Glutamatergic neuron (in vitro differentiated cells): ENCODE measurements around the gene OXNAD1. TPM values are rescaled to one million over a fixed set of nuclear protein-coding genes. Genes with fewer than 3 reads are reported as not detected.

ENCODE experiments used
- DNase-seq: peaks from one replicate; pipeline ENCODE4 v3.0.0; 2022
- H3K27ac Mint-ChIP-seq: one replicate; pipeline ENCODE4 v1.8.0; 2020; ENCODE audit warnings: mild to moderate bottlenecking, mixed read lengths, inconsistent platforms; ENCODE audit not compliant: unreplicated experiment
- H3K27me3 Mint-ChIP-seq: one replicate; pipeline ENCODE4 v1.8.0; 2020; ENCODE audit warnings: mild to moderate bottlenecking, moderate library complexity, mixed read lengths, inconsistent platforms; ENCODE audit not compliant: unreplicated experiment
- H3K36me3 Mint-ChIP-seq: one replicate; pipeline ENCODE4 v1.8.0; 2020; ENCODE audit warnings: mild to moderate bottlenecking, mixed read lengths, inconsistent platforms; ENCODE audit not compliant: unreplicated experiment
- H3K4me1 Mint-ChIP-seq: one replicate; pipeline ENCODE4 v1.8.0; 2020; ENCODE audit warnings: mild to moderate bottlenecking, low read depth, mixed read lengths, inconsistent platforms; ENCODE audit not compliant: unreplicated experiment
- H3K4me3 Mint-ChIP-seq: one replicate; pipeline ENCODE4 v1.8.0; 2020; ENCODE audit warnings: mild to moderate bottlenecking, mixed read lengths, inconsistent platforms; ENCODE audit not compliant: unreplicated experiment
- H3K9me3 Mint-ChIP-seq: one replicate; pipeline ENCODE4 v1.8.0; 2020; ENCODE audit warnings: mild to moderate bottlenecking, moderate library complexity, mixed read lengths, inconsistent platforms; ENCODE audit not compliant: unreplicated experiment
- total RNA-seq: library from RNA; stranded (reverse); fragmentation: NEBNext Ultra II Directional; extraction: Animal tissue kit (Norgen Biotek cat#: 25700); gene quantifications from one replicate; pipeline ENCODE4 v1.2.1, GENCODE V29; 2021; ENCODE audit not compliant: unreplicated experiment
- TF ChIP-seq, protein P1 (sequence below): fragments of 200-600 bp; sonication (generic); IDR thresholded peaks from one replicate; pipeline ENCODE4 v1.5.0; 2021; ENCODE audit not compliant: partially characterized antibody, unreplicated experiment

Gene OXNAD1
- total RNA-seq, 1 donor from 2014 or later = 14.6 TPM

DNA sequence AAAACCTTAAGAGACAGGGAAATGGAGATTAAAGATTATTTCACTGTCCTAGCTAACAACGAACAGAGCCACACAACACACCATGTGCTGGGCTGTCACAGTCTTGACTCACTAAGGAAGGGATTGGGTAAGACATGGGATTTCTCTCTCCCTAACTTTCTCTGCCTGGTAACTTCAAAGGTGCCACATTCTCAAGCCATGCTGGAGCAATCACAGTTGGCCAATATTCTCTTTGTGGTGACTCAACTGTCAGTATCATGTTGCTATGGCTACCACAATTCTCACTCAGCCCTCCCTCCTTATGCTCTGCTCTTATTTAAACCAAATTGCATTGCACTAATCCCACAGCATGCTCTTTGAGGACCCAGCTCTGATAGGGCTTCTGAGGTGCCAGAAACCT lies 74.0 kb downstream of the OXNAD1 start:
- peaks cover 17% of the 10 kb centered on the region for H3K4me1 Mint-ChIP-seq
- H3K27me3 Mint-ChIP-seq = no peaks in the 10 kb centered on the region
- H3K27ac Mint-ChIP-seq = no peak overlapping the region
- H3K4me3 Mint-ChIP-seq = no peak overlapping the region
- peaks cover 7% of the 10 kb centered on the region for H3K36me3 Mint-ChIP-seq
- H3K9me3 Mint-ChIP-seq = peaks cover 2% of the 10 kb centered on the region
- TF ChIP-seq, protein P1, sequence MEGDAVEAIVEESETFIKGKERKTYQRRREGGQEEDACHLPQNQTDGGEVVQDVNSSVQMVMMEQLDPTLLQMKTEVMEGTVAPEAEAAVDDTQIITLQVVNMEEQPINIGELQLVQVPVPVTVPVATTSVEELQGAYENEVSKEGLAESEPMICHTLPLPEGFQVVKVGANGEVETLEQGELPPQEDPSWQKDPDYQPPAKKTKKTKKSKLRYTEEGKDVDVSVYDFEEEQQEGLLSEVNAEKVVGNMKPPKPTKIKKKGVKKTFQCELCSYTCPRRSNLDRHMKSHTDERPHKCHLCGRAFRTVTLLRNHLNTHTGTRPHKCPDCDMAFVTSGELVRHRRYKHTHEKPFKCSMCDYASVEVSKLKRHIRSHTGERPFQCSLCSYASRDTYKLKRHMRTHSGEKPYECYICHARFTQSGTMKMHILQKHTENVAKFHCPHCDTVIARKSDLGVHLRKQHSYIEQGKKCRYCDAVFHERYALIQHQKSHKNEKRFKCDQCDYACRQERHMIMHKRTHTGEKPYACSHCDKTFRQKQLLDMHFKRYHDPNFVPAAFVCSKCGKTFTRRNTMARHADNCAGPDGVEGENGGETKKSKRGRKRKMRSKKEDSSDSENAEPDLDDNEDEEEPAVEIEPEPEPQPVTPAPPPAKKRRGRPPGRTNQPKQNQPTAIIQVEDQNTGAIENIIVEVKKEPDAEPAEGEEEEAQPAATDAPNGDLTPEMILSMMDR = no peak
- no peak for DNase-seq

DNA sequence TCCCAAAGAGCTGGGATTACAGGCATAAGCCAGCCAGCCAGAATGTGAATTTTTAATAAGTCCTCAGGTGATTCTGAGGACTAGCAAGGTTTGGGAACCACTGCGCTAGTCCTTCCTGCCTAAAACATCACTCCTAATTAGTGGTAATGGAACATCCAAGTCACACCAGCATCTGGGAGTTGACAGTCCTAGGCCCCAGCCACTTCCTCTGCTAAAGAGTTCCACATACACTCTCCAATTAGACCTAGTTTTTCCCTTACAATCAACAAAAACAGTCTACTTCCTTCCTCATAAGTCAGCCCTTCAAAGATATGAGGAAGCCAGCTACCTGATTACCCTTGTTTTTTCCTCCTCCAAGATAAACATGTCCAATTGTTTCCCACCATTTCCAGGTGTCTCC lies 78.1 kb downstream of the OXNAD1 start:
- Mint-ChIP-seq H3K27me3 (peaks cover 5% of the 10 kb centered on the region), H3K4me1 (peaks cover 9% of the 10 kb centered on the region), H3K9me3 (no peaks in the 10 kb centered on the region), H3K4me3 (no peak overlapping the region), H3K27ac (no peak overlapping the region), H3K36me3 (no peaks in the 10 kb centered on the region)
- no peak for DNase-seq
- TF ChIP-seq, protein P1 = no peak

DNA sequence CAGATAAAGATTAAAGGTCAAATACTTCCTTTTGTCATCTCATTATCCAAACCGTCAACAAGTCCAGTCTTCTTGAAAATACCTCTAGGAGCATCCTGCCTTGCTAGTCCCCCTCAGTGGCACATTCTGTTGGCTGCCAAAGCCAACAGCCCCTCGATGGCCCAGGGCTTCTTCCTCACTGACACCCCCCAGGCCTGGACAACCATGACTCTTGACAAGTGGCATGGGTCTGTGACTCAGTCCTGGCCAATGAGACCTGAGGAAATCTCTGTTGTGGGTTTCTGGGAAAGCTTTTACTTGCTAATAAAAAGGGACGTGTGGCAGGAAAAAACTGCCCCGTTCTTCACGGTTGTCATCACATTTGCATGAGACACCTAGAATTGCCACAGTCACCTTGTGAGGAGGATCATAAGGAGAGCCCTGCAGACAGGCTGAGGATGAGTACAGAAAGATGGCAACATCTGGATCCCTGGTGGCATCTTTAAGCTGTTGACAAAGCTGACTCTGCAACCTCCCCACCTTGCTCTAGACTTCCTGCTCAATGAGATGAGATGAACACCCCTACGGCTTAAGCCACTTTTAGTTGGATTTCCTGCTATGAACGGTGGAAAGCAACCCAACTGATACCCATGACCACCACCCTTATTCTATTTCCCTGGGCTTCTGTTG lies 81.5 kb downstream of the OXNAD1 start:
- DNase-seq = no peak
- no peaks in the 10 kb centered on the region for H3K36me3 Mint-ChIP-seq
- H3K27me3 Mint-ChIP-seq = peaks cover 7% of the 10 kb centered on the region
- TF ChIP-seq, protein P1 = no peak
- H3K4me1 Mint-ChIP-seq = peaks cover 7% of the 10 kb centered on the region
- H3K4me3 Mint-ChIP-seq = no peak overlapping the region
- H3K27ac Mint-ChIP-seq = no peak overlapping the region
- H3K9me3 Mint-ChIP-seq = peaks cover 1% of the 10 kb centered on the region

DNA sequence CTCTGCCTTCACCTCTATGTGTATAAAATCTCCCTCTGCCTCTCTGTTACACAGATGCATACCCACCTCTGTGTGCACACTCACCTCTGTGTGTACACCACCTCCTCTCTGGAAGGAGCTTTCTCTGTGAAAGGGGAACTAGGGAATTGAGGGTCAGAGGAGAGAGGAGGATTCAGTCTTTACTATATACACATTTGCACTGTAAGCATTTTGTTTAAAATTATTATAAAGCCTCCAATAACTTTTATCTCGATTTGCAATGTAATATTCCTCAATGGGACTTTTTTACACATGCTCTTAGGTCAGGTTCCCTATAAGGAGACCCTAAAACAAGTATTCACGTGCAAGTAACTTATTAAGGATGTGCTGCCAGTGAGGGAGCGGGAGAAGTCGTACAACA lies 82.5 kb downstream of the OXNAD1 start:
- TF ChIP-seq, protein P1 = no peak
- DNase-seq = no peak
- H3K27ac Mint-ChIP-seq = no peak overlapping the region
- H3K9me3 Mint-ChIP-seq = peaks cover 1% of the 10 kb centered on the region
- H3K4me3 Mint-ChIP-seq = no peak overlapping the region
- no peaks in the 10 kb centered on the region for H3K36me3 Mint-ChIP-seq
- peaks cover 7% of the 10 kb centered on the region for H3K4me1 Mint-ChIP-seq
- peaks cover 7% of the 10 kb centered on the region for H3K27me3 Mint-ChIP-seq

DNA sequence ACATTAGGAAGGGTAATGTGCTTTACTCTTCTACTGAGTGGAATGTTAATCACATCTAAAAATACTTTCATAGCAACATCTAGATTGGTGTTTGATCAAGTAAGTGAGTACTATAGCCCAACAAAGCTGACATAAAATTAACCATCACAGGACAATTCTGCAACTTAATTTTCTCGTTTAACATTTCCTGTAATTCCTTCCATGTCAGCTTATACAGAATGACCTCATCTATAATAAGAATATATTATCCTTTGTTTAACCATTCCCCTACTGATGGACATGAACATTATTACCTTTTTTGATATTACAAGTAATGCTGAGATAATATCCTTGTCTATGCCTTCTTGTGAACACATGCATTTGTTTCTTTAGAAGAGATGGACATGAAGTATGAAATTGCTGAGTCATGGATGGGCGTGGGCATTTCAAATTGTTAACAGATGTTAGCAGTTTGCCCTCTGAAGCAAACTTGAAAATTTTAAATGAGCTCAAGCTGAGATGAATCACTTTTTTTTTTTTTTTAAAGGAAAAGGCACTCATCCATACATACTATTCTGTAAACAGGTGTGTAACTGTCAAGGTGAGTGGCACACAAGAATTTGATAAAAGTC lies 85.1 kb downstream of the OXNAD1 start:
- peaks cover 5% of the 10 kb centered on the region for H3K36me3 Mint-ChIP-seq
- peak overlapping the region; percentile 26 for H3K27ac Mint-ChIP-seq
- DNase-seq = no peak
- H3K4me3 Mint-ChIP-seq = no peak overlapping the region
- H3K9me3 Mint-ChIP-seq = peaks cover 1% of the 10 kb centered on the region
- TF ChIP-seq, protein P1 = no peak
- peaks cover 7% of the 10 kb centered on the region for H3K27me3 Mint-ChIP-seq
- peaks cover 7% of the 10 kb centered on the region for H3K4me1 Mint-ChIP-seq
